ENCODE data around the gene ASB13. TPM values are rescaled to one million over a fixed set of nuclear protein-coding genes. Genes with fewer than 3 reads are reported as not detected.

ASB13 gene
- polyA plus RNA-seq, 1 donor from 2014 or later, result 5.6 TPM

DNA sequence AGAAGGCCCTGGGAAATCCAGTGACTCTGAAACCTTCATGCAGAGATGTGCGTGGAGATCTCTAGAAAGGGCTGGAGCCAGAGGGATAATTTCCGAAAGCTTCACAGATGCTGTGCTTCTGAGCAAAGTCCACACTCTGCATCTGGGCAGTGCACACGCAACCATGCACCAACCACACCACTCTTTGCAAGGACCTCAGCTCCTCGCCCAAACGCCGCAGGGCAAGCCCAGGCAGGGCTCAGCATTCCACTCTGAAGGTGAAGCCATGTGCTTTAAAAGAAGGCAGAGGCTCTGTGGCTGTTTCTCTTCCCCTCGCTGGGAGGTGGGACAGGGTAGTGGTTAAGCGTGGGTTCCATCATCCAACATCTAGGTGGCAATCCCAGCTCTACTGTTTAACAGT lies 48.4 kb downstream of the ASB13 start:
- Histone ChIP-seq H3K27me3 (ENCODE audit: insufficient read depth, low read depth, low read length) (no peaks in the 10 kb centered on the region), H3K9me2 (ENCODE audit: insufficient read depth, low read length) (no peaks in the 10 kb centered on the region), H4K20me1 (ENCODE audit: insufficient read depth) (no peaks in the 10 kb centered on the region), H3K4me2 (ENCODE audit: low read length) (no peak overlapping the region), H2AFZ (ENCODE audit: low read depth, low read length) (no peak overlapping the region), H3K79me2 (replicated peaks; ENCODE audit: insufficient read depth, low read length) (no peaks in the 10 kb centered on the region), H3K36me3 (ENCODE audit: insufficient read depth, low read length) (no peaks in the 10 kb centered on the region), H3K27ac (ENCODE audit: low read length) (no peak overlapping the region), H3F3A (ENCODE audit: insufficient read depth, low read length, poor library complexity, severe bottlenecking) (no peaks in the 10 kb centered on the region), H3K9me3 (ENCODE audit: low read length) (no peaks in the 10 kb centered on the region), H3K9ac (ENCODE audit: low read length) (no peak overlapping the region), H3K4me3 (ENCODE audit: low read length) (no peak overlapping the region)
- TF ChIP-seq TAF1 (IDR thresholded peaks at IDR 0.05; ENCODE audit: low read depth) (no peak), REST (IDR thresholded peaks at IDR 0.05; ENCODE audit: borderline replicate concordance) (no peak), CTCF (IDR thresholded peaks at IDR 0.05; ENCODE audit: poor library complexity, severe bottlenecking) (no peak), EP300 (conservative IDR thresholded peaks at IDR 0.05; ENCODE audit: poor library complexity, severe bottlenecking) (no peak), POLR2AphosphoS5 (IDR thresholded peaks at IDR 0.05) (no peak), EZH2 (IDR thresholded peaks at IDR 0.05; ENCODE audit: borderline replicate concordance, insufficient read depth, low read length, poor library complexity, severe bottlenecking) (no peak), MXI1 (conservative IDR thresholded peaks at IDR 0.05; ENCODE audit: poor library complexity, severe bottlenecking) (no peak)

- no peaks in the 10 kb centered on the region for H3K27me3 ChIP-seq (ENCODE audit: insufficient read depth, low read depth, low read length)
- no peak overlapping the region for H2AFZ ChIP-seq (ENCODE audit: low read depth, low read length)
- no peaks in the 10 kb centered on the region for H3F3A ChIP-seq (ENCODE audit: insufficient read depth, low read length, poor library complexity, severe bottlenecking)
Observed at GRCh38 chr10:5617521-5617920, 48.9 kb downstream of the ASB13 start.

More at GRCh38 chr10:5617521-5617920, 48.9 kb downstream of the ASB13 start:
- no peaks in the 10 kb centered on the region for H3K9me3 ChIP-seq (ENCODE audit: low read length)
- TF ChIP-seq REST (IDR thresholded peaks at IDR 0.05; ENCODE audit: borderline replicate concordance) (no peak), MXI1 (conservative IDR thresholded peaks at IDR 0.05; ENCODE audit: poor library complexity, severe bottlenecking) (no peak), EP300 (conservative IDR thresholded peaks at IDR 0.05; ENCODE audit: poor library complexity, severe bottlenecking) (no peak)
- no peaks in the 10 kb centered on the region for H3K79me2 ChIP-seq (replicated peaks; ENCODE audit: insufficient read depth, low read length)
- no peaks in the 10 kb centered on the region for H3K36me3 ChIP-seq (ENCODE audit: insufficient read depth, low read length)
- no peaks in the 10 kb centered on the region for H3K9me2 ChIP-seq (ENCODE audit: insufficient read depth, low read length)
- no peak overlapping the region for H3K27ac ChIP-seq (ENCODE audit: low read length)
- no peak overlapping the region for H3K4me2 ChIP-seq (ENCODE audit: low read length)
- no peaks in the 10 kb centered on the region for H4K20me1 ChIP-seq (ENCODE audit: insufficient read depth)
- H3K9ac ChIP-seq (ENCODE audit: low read length), result no peak overlapping the region
- H3K4me3 ChIP-seq (ENCODE audit: low read length), result no peak overlapping the region
